Measurements from ENCODE around the gene C12orf56.

GRCh38 chr12:64273527-64274403, 116.8 kb downstream of the C12orf56 start:
- TF ChIP-seq CTCF (IDR thresholded peaks at IDR 0.05) (peak in 1 of 3 experiments; percentile 34), POLR2A (IDR thresholded peaks at IDR 0.05) (no peak)
